SW480 (cell line): Measurements from ENCODE around the gene PGRMC1.
A peak's percentile ranks its signal among the peaks of the same experiment; 100 is the strongest.
"Not testable (repeated sequence)": the region's sequence is repeated elsewhere in the genome, so short reads cannot be mapped to it uniquely, and the experiment has no call there.

Experiments used
- DNase-seq: peaks from one replicate; pipeline ENCODE4 v3.0.0-alpha.2; 2016; ENCODE audit warnings: low spot score

The PGRMC1 gene

GRCh38 chrX:119235051-119235511 lies 1.0 kb upstream of the PGRMC1 start:
- DNase-seq: no peak

- peak; percentile 63 for DNase-seq
These were observed 807 bp downstream of the PGRMC1 start for GRCh38 chrX:119236623-119237561.

- no peak for DNase-seq
These were observed 1.5 kb downstream of the PGRMC1 start for GRCh38 chrX:119237562-119237942.

- DNase-seq: no peak
These were observed 2.5 kb downstream of the PGRMC1 start for GRCh38 chrX:119238557-119238956.

GRCh38 chrX:119240356-119240755 lies 4.3 kb downstream of the PGRMC1 start:
- DNase-seq: no peak

- no peak for DNase-seq
These were observed 11.6 kb downstream of the PGRMC1 start for GRCh38 chrX:119247702-119248101.

- DNase-seq: no peak
These were observed 13.8 kb downstream of the PGRMC1 start for GRCh38 chrX:119249891-119250290.

- peak; percentile 14 for DNase-seq
These were observed 15.3 kb downstream of the PGRMC1 start for GRCh38 chrX:119251386-119251785.

GRCh38 chrX:119252716-119253115 lies 16.6 kb downstream of the PGRMC1 start:
- no peak for DNase-seq

GRCh38 chrX:119266364-119266995 lies 30.4 kb downstream of the PGRMC1 start:
- peak; percentile 18 for DNase-seq

GRCh38 chrX:119267115-119267514 lies 31.0 kb downstream of the PGRMC1 start:
- DNase-seq: not testable (repeated sequence)

- DNase-seq: no peak
These were observed 36.9 kb downstream of the PGRMC1 start for GRCh38 chrX:119272882-119273419.

GRCh38 chrX:119273420-119274192 lies 37.5 kb downstream of the PGRMC1 start:
- no peak for DNase-seq

GRCh38 chrX:119282347-119282746 lies 46.3 kb downstream of the PGRMC1 start:
- DNase-seq: not testable (repeated sequence)

- no peak for DNase-seq
These were observed 52.9 kb downstream of the PGRMC1 start for GRCh38 chrX:119288890-119289393.

- no peak for DNase-seq
These were observed 54.4 kb downstream of the PGRMC1 start for GRCh38 chrX:119290476-119290875.

GRCh38 chrX:119291246-119291645 lies 55.2 kb downstream of the PGRMC1 start:
- DNase-seq: not testable (repeated sequence)

- DNase-seq: peak; percentile 16
These were observed 56.4 kb downstream of the PGRMC1 start for GRCh38 chrX:119292445-119292844.
